Stimulated activated CD8-positive, alpha-beta memory T cell treated with anti-CD3 and anti-CD28 coated beads, Interleukin-2, amount 100 ng/mL, for 48 hours (primary cell): ENCODE results near the gene VSTM2B.

Source experiments
- DNase-seq, 2 donors: peaks; one replicate each; pipeline ENCODE4 v3.0.0-alpha.2; 2020; ENCODE audit warnings: low read depth in 2 of 2

Gene VSTM2B

GRCh38 chr19:29515706-29516357, 10.0 kb upstream of the VSTM2B start:
- DNase-seq, result no peak

- DNase-seq, result no peak
Observed at GRCh38 chr19:29516358-29516725, 9.5 kb upstream of the VSTM2B start.

- DNase-seq, result no peak
Observed at GRCh38 chr19:29516821-29517395, 8.9 kb upstream of the VSTM2B start.

GRCh38 chr19:29517412-29517811, 8.4 kb upstream of the VSTM2B start:
- no peak for DNase-seq

DNA sequence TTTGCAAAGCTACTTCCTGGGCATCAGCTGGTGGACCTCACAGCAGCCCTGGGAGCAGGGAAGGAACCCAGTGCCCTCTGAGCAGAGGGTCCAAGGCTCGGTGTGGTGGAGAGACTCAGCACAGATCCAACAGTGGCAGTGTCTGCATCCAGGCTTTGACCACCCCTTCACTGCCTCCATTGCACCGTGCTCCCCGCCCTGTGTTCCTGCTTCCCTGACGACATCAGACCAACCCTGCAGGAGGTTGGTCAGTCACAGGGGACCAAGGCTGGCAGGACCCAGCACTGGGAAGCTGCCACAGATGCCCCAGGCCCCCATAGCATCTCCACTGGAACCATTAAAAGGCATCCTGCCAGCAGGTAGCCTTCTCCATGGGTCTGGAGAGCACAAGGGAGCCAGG, 7.8 kb upstream of the VSTM2B start:
- DNase-seq, result no peak

DNA sequence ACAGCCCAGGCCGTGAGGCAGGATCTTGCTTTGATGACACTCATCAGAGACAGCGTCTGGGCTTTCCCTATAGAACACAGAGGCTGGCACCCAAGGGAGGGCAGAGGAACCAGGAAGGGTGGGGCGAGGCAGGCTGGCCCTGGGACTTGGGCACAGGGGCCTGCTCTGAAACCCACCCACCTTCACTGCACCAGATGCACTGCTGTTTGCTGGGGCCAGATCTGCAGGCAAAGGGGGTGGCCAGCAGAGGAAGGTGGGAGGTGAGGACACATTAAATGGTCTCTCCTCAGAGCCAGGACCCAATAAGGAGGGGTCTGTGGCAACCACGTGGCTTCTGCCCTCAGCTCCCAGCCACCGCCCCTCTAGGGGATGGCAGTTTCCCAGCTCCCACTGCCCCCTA, 6.6 kb upstream of the VSTM2B start:
- no peak for DNase-seq

DNA sequence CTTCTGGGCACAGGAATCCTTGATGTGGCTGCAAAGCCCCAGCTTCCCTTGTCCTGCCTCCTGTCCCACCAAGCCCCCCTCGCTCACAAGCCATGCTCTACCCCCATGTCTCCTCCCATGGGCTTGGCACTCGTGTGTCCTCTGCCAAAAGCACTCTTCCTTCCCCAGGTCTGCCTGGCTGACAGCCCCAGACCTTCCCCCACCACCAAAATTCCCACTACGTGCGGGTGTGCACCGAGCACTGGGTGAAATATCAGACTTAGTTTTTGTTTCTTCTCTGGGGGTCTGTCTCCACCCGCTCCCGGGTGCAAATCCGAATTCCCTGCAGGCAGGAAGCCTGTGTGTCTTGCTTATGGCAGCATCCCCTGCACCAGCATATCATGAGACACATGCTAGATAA, 5.9 kb upstream of the VSTM2B start:
- no peak for DNase-seq

- DNase-seq, result no peak
Observed at GRCh38 chr19:29520390-29520789, 5.4 kb upstream of the VSTM2B start.

DNA sequence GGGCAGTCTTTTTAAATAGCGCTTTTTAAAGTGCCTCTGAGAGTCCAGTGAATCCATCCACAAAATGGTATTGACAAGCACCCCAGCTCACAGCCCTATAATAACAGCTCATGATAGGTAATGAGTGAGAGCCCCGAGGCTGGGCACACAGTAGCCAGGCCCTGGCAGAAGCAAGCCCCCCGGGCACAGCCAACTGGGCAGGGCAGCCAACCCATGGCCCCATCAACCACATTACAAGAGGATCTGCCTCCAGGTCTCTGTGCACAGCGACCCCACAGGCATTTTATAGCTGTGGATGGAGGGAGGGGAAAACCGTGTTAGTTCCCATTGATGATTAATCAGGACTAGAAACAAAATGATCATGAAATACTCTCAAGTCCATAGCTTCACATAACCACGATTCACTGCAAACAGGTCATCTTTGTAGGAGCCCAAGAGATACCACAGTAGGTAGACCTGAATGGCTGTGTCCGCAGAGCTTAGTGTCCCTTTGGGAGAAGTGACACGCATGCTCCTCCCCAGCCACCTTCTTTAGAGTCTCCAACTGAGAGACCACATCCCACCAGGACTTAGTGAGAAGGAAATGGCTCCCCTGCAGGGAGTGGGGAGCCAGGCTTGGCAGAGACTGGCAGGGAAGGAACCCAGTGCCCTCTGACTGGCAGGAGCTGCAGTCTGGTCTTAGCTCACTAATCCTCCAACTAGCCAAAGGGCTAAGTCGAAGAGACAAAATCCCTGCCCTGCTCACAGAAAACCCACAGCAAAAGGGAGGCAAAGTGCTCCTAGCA, 4.3 kb upstream of the VSTM2B start:
- DNase-seq, result no peak

GRCh38 chr19:29523568-29523967, 2.2 kb upstream of the VSTM2B start:
- no peak for DNase-seq

DNA sequence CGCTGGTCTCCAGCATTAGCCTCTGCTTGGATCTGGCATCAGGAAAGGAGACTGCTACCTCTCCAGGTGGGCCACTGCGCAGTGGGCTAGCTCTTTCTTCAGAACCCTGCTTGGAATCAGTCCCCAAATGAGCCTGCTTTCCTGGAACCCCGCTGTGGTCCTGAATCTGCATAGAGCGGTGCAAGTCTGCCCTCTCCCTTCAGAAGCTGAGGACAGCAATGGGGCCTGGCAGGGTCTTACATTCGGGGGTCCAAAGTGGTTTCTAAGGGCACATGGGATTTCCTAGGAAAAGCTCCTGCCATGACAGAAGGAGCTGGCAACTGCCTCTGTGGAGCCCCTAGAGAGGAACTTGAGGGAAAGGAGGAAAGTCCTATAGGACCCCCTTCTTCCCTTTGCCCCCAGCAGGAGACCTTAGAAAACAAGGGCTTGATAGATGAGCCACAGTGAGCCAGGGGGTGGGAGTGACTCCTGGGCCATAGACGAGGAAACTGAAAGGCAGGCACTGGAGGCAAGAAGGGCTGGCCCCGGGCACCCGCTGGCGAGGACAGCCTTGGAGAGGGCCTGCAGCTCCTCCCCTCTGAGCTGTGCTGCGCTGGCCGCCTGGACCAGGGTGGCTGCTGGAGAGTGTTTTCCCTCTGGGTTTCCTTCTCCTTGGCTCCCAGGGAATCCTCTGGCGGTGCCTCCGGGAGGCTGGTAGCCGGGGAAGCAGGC, 1.4 kb upstream of the VSTM2B start:
- no peak for DNase-seq

DNA sequence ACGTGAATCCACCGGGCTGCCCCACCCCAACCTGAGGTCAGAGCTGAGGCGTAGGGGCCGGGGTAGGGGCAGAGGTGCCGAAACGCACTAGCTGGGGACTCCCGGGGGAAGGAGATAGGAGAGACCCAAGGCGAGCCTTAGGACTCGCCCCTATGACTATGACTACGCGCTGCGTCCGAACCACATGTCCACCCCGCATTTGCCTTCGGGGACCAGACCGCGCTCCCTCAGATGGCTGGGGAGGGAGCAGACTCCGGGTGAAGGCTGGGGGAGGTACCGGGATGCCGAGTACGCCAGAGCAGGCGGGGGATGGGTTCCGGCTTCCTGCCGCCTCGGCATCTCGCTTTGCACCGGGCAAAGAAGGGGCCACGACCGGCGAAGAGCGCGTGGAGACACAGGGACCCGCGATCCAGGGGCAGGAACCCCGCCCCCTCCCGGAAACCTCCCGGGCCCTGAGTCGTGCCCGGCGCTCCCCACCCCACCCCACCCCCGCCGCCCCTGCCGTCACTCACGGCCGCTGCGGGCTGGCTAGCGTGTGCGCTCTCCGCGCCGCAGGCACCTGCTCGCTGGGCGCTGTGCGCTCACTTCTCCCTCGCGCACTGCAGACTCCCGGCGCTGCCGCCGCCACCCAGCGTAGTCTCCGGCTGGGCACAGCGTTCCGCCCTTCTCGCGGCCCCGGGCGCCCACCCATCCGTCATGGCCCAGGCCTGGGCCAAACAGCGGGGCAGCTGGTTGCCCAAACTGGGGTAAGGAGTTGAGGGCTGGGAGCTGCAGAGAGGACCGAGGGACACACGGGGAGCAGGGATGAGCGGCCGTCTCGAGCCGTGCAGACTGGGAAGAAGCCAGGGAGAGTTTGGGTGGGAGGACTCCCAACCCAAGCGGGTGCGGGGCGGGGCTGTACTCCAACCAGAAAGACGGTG, 622 bp upstream of the VSTM2B start:
- no peak for DNase-seq

DNA sequence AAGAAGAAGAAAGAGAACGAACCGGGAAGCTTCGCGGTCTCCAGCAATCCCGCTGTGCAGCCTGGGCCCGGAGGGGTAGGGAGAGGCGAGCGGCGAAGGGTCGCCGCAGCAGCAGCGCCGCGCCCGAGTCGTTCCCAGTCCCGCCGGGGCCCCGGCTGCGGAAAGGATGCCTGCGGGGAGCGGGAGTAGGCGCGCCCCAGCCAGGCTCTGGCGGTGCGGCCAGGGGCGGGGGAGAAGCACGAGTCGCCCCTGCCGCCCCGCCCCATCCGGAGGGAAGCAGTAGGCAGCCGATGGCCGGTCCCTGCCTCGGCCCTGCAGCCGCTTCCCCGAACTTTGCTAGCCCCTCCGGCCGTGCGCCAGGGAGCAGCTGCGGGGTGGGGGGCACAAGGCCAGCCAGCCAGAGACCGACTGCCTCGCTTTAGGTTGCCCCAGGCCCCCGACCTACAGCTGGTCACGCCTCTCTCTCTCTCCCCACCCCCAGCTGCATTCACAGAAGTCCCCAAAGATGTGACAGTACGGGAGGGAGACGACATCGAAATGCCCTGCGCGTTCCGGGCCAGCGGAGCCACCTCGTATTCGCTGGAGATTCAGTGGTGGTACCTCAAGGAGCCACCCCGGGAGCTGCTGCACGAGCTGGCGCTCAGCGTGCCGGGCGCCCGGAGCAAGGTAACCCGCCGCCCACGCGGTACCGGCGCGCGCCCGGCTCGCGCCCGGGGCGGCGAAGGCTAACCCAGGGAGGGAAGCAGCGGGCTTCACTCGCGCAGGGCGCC, 1.1 kb downstream of the VSTM2B start:
- peak; percentile 29 to 32 for DNase-seq

GRCh38 chr19:29527500-29528328, 1.9 kb downstream of the VSTM2B start:
- DNase-seq, result no peak

DNA sequence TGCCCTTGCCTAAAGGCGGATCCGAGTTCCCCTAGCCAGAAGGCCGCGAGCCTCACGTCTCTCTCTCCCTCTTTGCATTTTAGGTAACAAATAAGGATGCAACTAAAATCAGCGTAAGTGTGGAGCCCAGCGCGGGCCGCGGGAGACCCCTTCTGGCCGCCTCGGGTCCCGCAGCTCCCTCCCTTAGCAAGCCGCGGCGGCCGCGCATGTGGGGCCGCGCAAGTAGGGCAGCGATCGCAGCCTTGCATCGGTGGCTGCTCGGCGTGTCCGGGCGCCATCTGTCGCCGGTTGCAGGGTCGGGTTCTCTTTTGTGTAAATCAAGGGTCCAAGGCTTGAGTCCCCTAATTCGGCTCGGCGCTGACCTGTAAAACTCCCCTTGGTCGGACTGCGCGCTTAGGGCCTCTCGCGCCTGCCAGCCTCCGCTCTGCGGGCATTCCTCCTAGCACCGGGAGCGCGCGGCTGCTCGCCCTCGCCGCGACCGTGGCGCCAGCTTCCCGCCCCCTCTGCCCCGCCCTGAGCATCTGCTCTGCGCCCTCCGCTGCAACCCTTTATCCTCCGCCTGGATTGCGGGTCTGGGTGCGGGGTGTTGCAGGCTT, 2.7 kb downstream of the VSTM2B start:
- peak; percentile 65 to 66 for DNase-seq

- DNase-seq, result no peak
Observed at GRCh38 chr19:29528946-29529645, 3.3 kb downstream of the VSTM2B start.

GRCh38 chr19:29529646-29530539, 4.1 kb downstream of the VSTM2B start:
- DNase-seq, result no peak
